NCI-H2227 treated with DMSO at 0.1 percent for 48 hours (cell line): ENCODE data around the gene GAPDHS.
A peak's percentile ranks its signal among the peaks of the same experiment; 100 is the strongest.

Experiments used
- DNase-seq: peaks from one replicate; lab custom pipeline; 2025; lab: John Stamatoyannopoulos, UW

Gene GAPDHS

DNA sequence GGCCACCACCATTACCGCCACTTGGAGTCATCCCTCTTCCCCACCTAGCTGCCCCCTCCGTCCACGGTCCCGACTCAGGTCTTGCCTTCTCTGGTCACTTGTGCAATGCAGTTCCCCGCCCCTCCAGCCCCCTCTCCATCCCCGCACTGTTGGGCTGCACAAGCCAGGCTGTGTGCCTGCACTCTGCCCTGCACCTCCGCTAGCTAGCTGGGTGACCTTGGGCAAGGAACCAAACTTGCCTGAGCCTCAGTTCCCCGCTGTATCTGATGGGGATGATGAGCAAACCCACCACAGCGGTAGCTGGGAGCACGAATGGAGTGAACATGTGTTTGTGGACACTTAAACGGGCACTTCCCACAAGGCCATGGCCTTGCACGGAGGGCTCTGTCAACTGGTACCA, 6.6 kb downstream of the GAPDHS start:
- DNase-seq: no peak

DNA sequence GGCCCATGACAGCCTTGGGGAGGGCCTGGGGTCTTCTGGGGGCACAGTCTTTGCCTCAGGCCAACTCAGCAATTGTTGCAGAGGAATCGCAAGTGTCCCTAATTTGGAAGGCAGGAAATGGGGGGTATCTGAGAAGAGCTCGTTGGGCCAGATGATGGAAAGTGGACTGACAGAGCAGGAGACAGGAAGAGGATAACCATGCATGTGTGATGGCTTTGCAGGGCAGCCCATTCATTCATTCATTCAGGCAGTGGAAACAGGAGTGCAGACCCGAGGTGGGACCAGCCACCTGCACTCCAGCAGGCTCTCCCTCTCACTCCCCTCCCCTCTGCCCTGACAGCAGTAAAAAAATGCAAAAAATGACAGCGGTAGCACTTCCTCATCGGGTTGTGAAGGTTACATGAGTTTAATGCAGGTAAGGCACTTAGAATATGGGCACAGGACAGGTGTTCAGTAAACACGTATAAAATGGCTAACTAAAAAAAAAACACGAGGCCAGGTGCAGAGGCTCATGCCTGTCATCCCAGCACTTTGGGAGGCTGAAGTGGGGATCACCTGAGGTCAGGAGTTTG, 7.2 kb downstream of the GAPDHS start:
- DNase-seq: no peak

DNA sequence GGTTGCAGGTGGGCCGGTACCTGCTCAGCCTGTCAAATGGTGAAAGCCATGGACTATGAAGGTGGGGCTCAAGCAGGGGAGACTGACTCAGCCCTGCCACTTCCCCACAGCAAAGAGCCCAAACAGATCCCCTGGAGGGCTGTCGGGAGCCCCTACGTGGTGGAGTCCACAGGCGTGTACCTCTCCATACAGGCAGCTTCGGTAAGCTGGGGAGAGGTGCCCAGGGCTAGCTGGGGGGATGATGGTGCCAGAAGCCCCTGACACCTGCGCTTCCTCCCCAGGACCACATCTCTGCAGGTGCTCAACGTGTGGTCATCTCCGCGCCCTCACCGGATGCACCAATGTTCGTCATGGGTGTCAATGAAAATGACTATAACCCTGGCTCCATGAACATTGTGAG, 9.0 kb downstream of the GAPDHS start:
- DNase-seq: no peak

DNA sequence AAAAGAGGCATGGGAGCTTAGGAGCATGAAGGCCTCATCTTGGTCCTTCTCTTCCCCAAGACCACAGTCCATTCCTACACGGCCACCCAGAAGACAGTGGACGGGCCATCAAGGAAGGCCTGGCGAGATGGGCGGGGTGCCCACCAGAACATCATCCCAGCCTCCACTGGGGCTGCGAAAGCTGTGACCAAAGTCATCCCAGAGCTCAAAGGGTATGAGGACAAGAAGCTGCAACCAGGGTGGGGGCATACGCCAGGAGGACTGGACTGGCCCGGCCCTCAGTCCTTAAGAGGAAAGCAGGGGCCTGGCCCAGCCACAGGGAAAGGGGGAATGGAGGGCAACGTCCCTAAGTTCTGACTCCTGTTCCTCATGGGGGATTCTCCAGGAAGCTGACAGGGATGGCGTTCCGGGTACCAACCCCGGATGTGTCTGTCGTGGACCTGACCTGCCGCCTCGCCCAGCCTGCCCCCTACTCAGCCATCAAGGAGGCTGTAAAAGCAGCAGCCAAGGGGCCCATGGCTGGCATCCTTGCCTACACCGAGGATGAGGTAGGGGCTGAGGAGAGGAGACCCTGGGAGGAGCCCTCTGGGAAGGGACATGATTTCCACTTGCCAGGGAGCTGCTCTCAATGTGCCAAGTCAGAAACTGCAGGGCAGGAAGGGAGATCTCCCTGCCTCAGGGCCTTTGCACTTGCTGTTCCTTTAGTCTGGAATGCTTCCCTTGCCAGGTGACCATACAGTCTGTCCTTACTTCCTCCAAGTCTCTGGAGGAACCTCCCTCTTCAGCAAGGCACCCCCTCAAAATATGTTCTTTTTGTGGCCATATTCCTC, 10.2 kb downstream of the GAPDHS start:
- DNase-seq: no peak

DNA sequence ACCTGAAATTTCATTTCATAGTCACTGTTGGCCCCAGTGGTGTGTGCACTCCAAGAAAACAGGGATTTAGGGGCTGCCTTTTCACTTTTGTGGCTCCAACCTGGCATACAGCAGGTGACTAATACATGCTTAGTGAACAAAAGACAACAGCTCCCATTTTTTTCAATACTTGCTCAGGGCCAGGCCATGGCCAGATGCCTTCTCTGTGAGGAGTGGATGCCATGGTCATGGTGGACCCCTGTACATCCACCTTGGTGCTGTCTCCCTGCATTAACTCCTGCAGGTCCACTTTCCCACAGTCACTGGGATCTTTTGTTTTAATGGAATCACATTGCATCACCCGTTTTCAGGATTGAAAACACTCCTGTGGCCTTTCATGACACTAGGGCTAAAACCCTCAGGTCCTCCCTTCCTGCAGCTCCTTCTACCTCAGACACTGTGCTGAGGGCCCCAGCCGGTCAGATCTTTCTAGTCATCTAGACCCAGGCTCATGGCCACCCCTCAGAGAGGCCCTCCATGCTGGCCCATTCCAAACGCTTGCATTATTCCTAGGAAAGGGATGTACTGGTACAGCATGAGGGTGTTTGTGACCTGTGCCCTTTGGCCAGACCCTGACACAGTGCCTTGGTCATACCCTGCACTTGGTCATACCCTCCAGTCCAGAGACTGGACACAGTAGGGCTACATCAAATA, 11.0 kb downstream of the GAPDHS start:
- no peak for DNase-seq

DNA sequence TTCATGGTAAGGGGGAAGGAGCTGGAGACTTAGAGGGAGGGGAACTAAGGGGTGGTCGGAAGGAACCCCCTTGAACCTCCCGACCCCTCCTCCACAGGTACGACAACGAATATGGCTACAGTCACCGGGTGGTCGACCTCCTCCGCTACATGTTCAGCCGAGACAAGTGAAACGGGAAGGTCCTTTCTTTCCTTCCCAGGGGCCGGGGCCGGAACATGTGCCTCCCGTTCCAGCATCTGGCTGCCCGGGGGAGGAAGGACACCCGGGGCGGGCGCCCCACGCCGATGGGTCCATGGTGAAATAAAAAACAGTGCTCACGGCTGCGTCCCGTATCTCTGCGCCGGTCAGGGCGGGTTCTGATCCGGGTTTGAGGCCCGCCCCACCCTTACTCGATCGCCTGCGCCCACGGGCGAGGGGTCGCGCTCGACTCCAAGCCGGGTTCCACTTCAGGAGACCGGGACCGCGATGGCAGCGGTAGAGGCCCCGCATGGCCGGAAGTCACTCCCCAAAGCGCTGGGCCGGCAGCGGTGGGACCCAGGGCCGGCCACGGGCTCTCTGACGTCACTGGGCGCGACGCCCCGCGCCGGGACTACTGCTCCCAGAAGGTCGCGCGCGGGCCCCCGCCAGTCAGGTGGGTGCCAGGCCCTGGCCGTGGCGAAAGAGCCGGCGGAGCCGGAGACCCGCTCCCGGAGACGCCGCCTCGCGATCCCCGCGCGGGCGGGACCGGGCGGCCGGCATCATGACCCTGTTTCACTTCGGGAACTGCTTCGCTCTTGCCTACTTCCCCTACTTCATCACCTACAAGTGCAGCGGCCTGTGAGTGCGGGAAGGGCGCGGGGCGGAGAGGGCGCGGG, 12.0 kb downstream of the GAPDHS start, which contains the start of gene TMEM147:
Gene TMEM147, plus strand, starts transcription at position 626 of the 854 bp plus-strand sequence. Its CDS starts 114 bp downstream, at position 740.
- DNase-seq: peak; percentile 99

DNA sequence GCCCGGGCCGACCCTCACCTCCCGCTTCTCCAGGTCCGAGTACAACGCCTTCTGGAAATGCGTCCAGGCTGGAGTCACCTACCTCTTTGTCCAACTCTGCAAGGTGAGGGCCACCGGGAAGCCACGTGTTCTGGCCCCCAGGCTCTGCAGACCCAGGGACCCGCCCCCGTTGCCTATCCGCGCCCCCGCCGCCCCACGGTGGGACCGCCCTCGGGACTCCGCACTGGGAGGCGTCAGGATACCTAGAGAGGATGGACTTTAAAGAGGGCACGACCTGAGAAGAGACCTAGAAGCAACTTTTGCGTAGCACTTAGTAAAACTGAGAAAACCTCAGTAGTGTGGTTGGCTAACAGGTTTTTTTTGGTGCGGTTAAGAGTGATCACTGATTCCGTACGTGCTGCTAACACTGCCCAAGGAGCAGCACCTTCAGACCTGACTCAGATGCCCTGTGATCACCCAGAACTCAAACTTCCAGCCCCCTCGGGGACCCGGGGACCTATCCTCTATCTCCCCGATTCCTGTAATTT, 12.7 kb downstream of the GAPDHS start:
- DNase-seq: peak; percentile 85

DNA sequence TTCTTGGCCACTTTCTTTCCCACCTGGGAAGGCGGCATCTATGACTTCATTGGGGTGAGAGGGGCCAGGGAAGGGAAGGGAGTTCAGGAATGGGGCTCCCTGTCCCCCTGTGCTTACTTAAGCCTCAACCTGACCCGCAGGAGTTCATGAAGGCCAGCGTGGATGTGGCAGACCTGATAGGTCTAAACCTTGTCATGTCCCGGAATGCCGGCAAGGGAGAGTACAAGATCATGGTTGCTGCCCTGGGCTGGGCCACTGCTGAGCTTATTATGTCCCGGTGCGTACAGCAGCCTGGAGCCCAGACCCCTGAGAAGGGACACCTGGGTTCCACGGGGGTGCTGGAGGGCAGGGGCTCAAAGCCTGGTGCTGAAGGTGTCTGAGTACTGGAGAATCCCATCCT, 13.3 kb downstream of the GAPDHS start:
- no peak for DNase-seq

DNA sequence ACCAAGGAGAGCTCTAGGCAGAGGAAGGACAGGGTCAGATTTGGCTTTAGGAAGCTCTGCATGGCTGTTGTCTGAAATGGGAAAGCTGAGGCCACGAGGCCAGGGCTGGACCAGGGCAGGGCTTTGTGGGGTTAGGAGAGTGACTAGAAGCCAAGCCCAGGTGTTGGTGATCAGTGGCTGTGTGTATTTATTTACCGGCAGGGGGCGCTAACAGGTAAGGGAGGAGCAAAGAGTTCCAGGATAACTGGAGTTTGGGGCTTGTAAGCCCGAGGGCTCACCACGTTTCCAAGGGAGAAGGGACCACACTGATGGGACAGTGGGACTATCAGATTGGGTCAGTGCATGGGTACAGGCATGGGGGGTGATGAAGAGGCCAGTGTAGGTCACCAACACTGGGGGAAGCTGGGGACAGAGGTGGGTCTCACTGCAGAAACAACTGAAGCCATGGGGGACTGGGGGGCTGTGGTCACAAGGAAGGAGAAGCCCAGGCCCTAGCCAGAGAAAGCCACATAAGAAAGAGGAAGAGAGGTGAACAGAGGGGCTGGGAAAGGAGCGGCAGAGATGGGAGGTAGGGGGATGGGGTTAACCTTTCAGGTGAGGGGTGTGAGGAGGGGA, 16.0 kb downstream of the GAPDHS start:
- DNase-seq: peak; percentile 96

DNA sequence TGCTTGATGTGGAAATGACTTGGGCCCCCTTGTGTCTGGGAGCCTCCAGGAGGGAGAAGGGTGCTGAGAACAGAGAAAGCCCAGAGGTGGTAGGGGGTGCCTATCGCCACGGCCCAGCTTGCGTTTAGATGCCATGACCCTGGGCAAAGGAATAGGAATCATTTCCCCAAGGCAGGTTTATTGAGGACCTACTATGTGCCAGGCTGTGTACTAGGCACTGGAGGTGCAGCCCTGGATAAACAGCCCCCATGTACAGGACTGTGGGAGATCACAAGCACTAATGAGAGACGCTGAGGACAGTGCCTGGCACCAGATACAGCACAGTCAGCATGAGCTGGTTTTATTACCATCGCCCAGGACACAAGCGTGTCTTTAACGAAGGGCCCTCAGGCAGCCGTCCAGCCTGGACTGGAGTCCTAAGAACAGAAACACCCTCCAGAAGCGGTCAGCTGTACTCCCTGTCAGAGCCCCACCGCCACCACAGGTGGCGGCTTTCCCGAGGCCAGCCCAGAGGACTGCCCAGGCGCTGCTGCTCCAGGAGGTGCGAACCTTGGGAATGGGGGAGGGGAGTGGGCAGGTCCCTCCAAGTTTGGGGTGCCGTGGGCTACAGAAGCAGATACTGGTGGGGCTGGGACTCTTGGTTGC, 16.7 kb downstream of the GAPDHS start:
- no peak for DNase-seq

DNA sequence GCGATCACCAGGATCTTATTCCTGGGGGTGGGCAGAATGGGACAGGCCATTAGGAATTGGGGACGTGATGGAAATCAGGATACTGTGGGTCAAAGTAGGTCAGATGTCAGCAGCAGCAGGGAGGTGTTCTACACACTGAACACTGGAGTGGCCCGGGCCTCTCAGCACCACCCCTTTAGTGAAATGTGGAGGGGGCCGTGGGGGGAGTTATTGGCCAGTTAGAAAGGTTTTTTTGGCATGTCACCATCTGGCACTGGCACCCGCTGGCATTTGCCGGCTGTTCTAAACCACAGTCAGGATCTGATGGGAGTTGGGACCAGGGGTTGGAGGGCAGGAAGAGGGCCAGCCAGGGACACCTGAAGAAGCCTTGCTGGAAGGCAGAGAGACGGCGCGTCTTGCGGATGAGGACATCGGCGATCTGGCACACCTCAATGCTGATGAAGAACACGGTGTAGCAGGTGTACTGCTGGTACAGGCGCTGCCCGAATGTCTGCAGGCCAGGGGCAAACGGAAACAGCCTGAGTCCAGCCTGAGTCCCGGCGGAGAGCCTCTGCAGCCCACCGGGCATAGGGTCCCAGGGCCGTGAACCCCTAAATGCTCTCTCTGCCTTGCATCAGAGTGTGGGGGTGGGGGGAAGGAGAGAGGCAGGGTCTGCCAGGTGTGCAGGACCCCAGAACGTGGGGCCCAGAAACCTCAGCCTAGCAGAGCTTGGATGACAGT, 18.0 kb downstream of the GAPDHS start:
- DNase-seq: no peak

DNA sequence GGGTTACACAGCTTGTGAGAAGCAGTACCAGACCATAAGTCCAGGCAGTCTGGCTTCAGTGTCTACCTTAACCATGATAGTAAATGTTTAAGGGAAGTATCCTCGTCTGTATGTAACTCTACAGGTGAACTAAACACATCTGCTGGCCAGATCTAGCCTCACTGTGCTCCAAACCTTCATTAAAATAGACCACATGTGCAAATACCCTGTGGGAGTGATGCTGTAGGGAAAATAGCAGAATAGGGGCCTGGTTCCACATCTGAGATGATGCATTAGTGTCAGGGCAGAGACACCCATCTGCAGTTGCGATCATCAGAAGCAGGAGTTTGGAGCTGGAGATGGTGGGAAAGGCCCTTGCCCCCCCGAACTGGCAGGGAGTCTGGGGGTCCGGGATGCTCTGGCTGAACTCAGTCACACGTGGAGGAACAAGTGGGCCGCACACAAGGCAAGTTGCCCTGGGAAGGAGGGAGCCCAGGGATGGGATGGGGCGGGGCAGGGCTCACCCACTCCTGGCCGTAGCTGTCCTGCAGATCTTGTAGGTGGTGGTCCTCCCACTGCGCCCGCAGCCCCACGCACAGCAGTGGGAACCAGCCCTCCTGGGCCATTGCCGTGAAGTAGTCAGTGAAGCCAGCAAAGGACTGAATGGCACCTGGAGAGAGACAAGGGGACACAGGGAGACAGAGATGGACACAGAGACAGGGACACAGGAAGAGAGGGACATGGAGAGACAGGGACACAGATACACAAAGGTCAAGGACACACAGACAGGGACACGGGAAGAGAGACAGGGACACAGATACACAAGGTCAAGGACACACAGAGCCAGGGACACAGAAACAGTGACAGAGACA, 19.5 kb downstream of the GAPDHS start:
- no peak for DNase-seq

DNA sequence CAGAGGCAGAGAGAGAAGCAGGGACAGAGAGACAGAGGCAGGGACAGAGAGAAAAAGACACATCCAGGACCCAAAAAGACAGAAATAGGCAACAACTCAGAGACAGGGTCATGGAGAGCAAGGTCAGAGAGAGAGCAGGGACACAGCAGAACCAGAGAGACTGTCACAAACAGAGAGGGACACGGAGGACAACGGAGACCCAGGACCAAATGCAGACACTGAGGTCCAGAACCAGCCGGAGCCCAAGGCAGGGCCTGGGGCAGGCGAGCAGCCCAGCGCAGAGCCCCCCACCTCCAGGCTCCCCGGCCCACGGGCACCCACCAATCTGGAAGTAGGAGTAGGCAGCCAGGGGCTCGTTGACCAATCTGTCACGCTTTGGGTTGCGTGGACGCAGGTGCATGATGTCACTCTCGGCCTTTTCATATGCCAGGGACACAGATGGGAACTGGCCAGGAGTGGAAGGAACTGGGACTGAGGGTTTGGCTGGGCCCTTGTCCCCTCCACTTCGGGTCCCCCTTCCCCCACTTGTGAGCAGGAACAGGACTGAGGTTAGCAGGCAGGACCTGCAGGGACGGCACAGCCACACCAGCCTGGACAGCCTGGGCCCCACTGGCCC, 20.2 kb downstream of the GAPDHS start:
- DNase-seq: no peak

DNA sequence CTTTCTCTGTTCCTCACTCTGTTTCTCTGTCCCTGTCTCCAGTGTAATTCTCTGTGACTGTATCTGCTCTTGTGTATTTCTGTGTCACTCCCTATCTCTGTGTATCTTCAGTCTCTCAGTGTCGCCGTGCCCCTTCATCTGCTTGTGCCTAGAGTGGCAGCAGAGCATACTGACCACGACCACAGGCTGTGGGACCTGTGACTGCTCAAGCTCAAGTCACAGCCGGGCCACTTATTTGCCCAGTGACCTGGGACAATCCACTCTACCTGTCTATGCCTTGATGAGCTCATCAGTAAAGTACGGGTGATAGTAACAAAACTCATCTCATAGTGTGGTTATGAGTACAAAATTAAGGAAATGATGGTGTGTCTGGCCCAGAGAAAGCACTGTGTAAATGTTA, 20.8 kb downstream of the GAPDHS start:
- DNase-seq: no peak

DNA sequence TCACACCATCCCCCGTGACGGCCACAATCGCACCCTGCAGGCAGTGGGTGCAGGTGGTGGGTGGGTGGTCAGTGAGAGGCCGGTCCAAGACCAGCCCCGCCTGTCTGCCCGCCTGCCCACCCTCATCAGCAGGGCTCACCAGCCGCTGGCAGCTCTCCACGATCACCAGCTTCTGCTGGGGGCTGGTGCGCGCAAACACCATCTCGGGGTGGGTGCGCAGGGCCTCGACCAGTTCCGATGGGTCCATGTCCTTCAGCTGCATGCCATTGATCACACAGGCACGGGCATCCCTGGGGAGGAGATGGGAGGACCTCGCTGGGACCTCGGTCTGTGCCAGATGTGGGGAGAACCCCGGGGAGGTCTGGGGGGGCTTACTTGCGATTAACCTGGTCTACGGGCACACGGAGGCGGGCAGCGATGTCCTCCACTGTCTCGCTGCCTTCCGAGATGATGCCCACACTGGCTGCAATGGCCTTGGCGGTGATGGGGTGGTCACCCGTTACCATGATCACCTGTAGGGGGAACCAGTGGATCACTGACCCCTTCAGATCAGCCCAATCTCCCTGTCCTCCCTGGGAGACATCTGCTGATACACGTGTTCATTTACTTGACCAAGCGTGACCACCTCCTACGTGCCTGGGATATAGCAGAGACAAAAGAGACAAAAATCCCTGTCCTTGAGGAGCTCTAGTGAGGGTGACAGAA, 22.2 kb downstream of the GAPDHS start:
- DNase-seq: no peak

DNA sequence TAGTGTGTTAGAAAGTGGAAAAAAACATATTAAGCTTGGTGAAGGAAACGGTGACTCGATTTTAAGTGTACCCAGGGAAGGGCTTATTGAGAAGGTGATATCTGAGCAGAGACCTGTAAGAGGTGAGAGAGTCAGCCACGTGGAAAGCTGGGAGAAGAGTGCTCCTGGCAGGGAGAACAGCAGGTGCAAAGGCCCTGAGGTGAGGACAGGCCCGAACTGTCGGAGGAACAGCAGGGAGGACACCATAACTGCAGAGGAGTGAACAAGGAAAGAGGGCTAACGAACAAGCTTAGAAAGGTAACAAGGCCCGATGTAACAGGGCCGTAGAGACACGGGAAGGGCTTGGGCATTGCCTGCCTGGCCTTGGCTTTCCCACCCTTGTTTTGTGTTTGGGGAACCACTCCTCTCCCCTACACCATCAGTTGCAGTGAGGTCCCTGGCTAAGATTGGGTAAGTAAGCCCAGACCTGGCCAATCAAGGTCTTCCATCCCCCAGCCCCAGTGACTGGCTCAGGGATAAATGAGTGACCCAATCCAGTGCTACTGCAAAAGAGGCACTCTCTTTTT, 22.9 kb downstream of the GAPDHS start:
- DNase-seq: no peak

DNA sequence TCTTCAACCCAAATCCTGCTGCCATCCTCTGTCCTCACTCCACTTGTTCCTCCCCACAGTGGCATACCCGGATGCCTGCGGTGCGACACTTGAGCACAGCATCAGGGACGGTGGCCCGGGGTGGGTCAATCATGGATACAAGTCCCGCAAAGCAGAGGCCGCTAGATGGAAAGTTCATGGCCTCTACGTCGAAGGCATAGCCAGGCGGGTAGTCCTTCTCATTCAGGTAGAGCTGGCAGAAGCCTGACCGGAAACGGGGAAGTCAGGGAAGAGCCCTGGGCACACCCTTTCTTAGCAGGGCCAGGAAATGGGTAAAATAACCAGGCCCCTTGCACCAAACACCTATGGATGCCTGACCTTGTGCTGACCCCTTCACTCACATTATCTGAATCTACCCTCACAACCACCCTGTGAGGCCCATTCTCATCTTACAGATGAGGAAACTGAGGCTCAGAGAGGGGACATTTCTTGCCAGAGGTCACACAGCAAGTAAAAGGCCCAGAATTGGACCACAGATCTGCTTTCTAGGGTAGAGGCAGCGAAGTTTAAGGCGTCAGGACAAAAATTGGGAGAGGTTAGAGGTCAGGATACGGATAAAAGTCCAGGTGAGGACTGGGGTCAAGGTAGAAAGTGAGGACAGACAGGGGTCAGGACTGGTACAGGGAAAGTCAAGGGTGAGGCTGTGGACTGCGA, 23.7 kb downstream of the GAPDHS start:
- no peak for DNase-seq
